Measurements from ENCODE around the gene SLC25A42.

DNA sequence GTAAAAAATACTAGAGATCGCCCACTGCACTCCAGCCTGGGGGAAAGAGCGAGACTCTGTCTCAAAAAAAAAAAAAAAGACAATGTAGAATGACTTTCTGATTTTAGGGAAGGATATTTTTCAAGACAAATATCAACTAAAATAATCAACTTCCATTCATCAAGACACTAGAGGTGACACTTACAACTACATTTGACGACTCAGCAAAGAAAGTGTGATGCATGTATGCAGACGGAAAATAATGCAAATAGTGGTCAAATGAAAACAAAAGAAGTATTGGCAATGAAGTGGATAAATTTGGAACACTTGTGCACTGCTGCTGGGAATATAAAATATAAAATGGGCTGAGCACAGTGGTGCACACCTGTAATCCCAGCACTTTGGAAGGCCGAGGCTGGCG is 62.3 kb downstream of the SLC25A42 start:
- TF ChIP-seq, protein P1, sequence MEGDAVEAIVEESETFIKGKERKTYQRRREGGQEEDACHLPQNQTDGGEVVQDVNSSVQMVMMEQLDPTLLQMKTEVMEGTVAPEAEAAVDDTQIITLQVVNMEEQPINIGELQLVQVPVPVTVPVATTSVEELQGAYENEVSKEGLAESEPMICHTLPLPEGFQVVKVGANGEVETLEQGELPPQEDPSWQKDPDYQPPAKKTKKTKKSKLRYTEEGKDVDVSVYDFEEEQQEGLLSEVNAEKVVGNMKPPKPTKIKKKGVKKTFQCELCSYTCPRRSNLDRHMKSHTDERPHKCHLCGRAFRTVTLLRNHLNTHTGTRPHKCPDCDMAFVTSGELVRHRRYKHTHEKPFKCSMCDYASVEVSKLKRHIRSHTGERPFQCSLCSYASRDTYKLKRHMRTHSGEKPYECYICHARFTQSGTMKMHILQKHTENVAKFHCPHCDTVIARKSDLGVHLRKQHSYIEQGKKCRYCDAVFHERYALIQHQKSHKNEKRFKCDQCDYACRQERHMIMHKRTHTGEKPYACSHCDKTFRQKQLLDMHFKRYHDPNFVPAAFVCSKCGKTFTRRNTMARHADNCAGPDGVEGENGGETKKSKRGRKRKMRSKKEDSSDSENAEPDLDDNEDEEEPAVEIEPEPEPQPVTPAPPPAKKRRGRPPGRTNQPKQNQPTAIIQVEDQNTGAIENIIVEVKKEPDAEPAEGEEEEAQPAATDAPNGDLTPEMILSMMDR (IDR thresholded peaks at IDR 0.05): no peak
- TF ChIP-seq EZH2 (IDR thresholded peaks at IDR 0.05; ENCODE audit: borderline replicate concordance, insufficient read depth, low read depth, low read length, poor library complexity, severe bottlenecking): no peak
